Thyroid gland (tissue), 4 donors: ENCODE measurements around the gene PFN3. TPM values are rescaled to one million over a fixed set of nuclear protein-coding genes. Genes with fewer than 3 reads are reported as not detected.
A peak's percentile ranks its signal among the peaks of the same experiment; 100 is the strongest.

Source experiments
- DNase-seq, 2 donors: peaks; one replicate each; pipeline ENCODE4 v3.0.0-alpha.2; 2019
- H3K27ac ChIP-seq, 3 donors: fragments of 200-600 bp; sonication (generic); 1 replicate in 2 of 3; 2 replicates in 1 of 3; pipeline ENCODE4 v1.5.1; 2016 to 2019; ENCODE audit warnings: mild to moderate bottlenecking in 1 of 3, moderate library complexity in 1 of 3
- H3K27me3 ChIP-seq: fragments of 200-600 bp; sonication (generic); one replicate; pipeline ENCODE4 v1.5.1; 2019
- H3K36me3 ChIP-seq, 2 donors: fragments of 200-600 bp; sonication (generic); one replicate each; pipeline ENCODE4 v1.5.1; 2016 to 2019
- H3K4me1 ChIP-seq, 2 donors: fragments of 200-600 bp; sonication (generic); one replicate each; pipeline ENCODE4 v1.5.1; 2017 to 2019
- H3K4me3 ChIP-seq, 3 donors: fragments of 200-600 bp; sonication (generic); replicated peaks in 1 of 3; 1 replicate in 2 of 3; 2 replicates in 1 of 3; pipeline ENCODE4 v1.5.1; 2016; ENCODE audit warnings: mild to moderate bottlenecking in 1 of 3
- H3K9me3 ChIP-seq: fragments of 200-600 bp; sonication (generic); one replicate; pipeline ENCODE4 v1.5.1; 2017
- CTCF ChIP-seq, 6 experiments: fragments of 200-600 bp in 3 of 6; fragments of 450-650 bp in 3 of 6; sonication (generic) in 3 of 6; IDR thresholded peaks; one replicate each; pipeline ENCODE4 v1.5.1; 2016 to 2019; ENCODE audit warnings: antibody characterized with exemption in 6 of 6, mild to moderate bottlenecking in 2 of 6, inconsistent platforms in 1 of 6, moderate library complexity in 1 of 6
- POLR2A ChIP-seq, 2 donors: fragments of 450-650 bp; IDR thresholded peaks; one replicate each; pipeline ENCODE4 v1.6.1; 2017; ENCODE audit warnings: antibody characterized with exemption in 2 of 2, mild to moderate bottlenecking in 2 of 2, moderate library complexity in 1 of 2
- WGBS, 2 donors: methylation state at CpG; one replicate each; pipeline ENCODE4 v1.1.5; 2017; 5-methylcytosine and 5-hydroxymethylcytosine counted together
- intact Hi-C: fragments of 100-400 bp; cut with DNase I; formaldehyde crosslinking; loops from one replicate; pipeline ENCODE4 v1.15.1; 2023
- total RNA-seq, 4 donors: library from RNA; depleted of rRNA; stranded (reverse); fragments of >200 nt; gene quantifications; one replicate each; pipeline ENCODE4 v1.2.3, GENCODE V29; 2016

The PFN3 gene
- total RNA-seq, 4 donors from 2014 or later = not detected

- no peak for DNase-seq
- Histone ChIP-seq H3K4me3 (peak overlapping the region in 2 of 3 donors; percentile 28 to 41), H3K27ac (peak overlapping the region in 2 of 3 donors; percentile 93 to 98), H3K36me3 (no peaks in the 10 kb centered on the region), H3K27me3 (no peaks in the 10 kb centered on the region), H3K9me3 (no peaks in the 10 kb centered on the region), H3K4me1 (peaks cover 25 to 43% of the 10 kb centered on the region in 2 donors)
- WGBS, 2 donors = 50 to 51% methylated on average over 10 to 15 of the region's 46 CpGs
- intact Hi-C loops = loop anchor here (5.0 kb wide), 1 partner anchor 55 kb away; the partner anchor contains the start of gene MXD3
- TF ChIP-seq CTCF (IDR thresholded peaks at IDR 0.05) = no peak
- TF ChIP-seq POLR2A (IDR thresholded peaks at IDR 0.05) = no peak
Observed at GRCh38 chr5:177367323-177367848, 33.1 kb downstream of the PFN3 start.

- H3K36me3 ChIP-seq = no peaks in the 10 kb centered on the region
- peaks cover 30 to 50% of the 10 kb centered on the region in 2 donors for H3K4me1 ChIP-seq
- H3K9me3 ChIP-seq = no peaks in the 10 kb centered on the region
- peak overlapping the region in 2 of 3 donors; percentile 22 to 41 for H3K4me3 ChIP-seq
- no peaks in the 10 kb centered on the region for H3K27me3 ChIP-seq
- peak; percentile 96 to 97 for DNase-seq
- intact Hi-C loops = loop anchor here (5.0 kb wide), 1 partner anchor 54 kb away; the partner anchor contains the start of gene MXD3
- TF ChIP-seq CTCF (IDR thresholded peaks at IDR 0.05) = no peak
- TF ChIP-seq POLR2A (IDR thresholded peaks at IDR 0.05) = peak in 1 of 2 donors; percentile 72
- peak overlapping the region; percentile 93 to 98 (median 93) for H3K27ac ChIP-seq
- 11 to 17% methylated on average over 35 to 36 of the region's 36 CpGs for WGBS, 2 donors
Observed at GRCh38 chr5:177366528-177367322, 33.7 kb downstream of the PFN3 start.

GRCh38 chr5:177365845-177366527 is 34.5 kb downstream of the PFN3 start:
- H3K4me1 ChIP-seq = peaks cover 26 to 48% of the 10 kb centered on the region in 2 donors

GRCh38 chr5:177364159-177364962 is 36.1 kb downstream of the PFN3 start:
- TF ChIP-seq CTCF (IDR thresholded peaks at IDR 0.05) (no peak), POLR2A (IDR thresholded peaks at IDR 0.05) (no peak)
- Histone ChIP-seq H3K27me3 (no peaks in the 10 kb centered on the region), H3K4me1 (peaks cover 26 to 48% of the 10 kb centered on the region in 2 donors), H3K9me3 (no peaks in the 10 kb centered on the region), H3K36me3 (no peaks in the 10 kb centered on the region), H3K27ac (no peak overlapping the region), H3K4me3 (no peak overlapping the region)
- intact Hi-C loops = no loop called here
- 81 to 86% methylated on average over 11 of the region's 11 CpGs for WGBS, 2 donors
- no peak for DNase-seq

More at GRCh38 chr5:177365845-177366527, 34.5 kb downstream of the PFN3 start:
- no peaks in the 10 kb centered on the region for H3K9me3 ChIP-seq
- 80 to 84% methylated on average over 8 to 14 of the region's 14 CpGs for WGBS, 2 donors
- no peaks in the 10 kb centered on the region for H3K27me3 ChIP-seq
- H3K36me3 ChIP-seq = no peaks in the 10 kb centered on the region
- H3K4me3 ChIP-seq = no peak overlapping the region
- TF ChIP-seq CTCF (IDR thresholded peaks at IDR 0.05) (no peak), POLR2A (IDR thresholded peaks at IDR 0.05) (no peak)
- DNase-seq = peak in 1 of 2 donors; percentile 18
- intact Hi-C loops = loop anchor here (5.0 kb wide), 1 partner anchor 54 kb away; the partner anchor contains the start of gene MXD3
- peak overlapping the region; percentile 93 to 98 (median 93) for H3K27ac ChIP-seq
